Ureter (tissue), 1 donor: ENCODE results near the gene IL13RA1. TPM values are rescaled to one million over a fixed set of nuclear protein-coding genes. Genes with fewer than 3 reads are reported as not detected.
"Not testable (repeated sequence)": the region's sequence is repeated elsewhere in the genome, so short reads cannot be mapped to it uniquely, and the experiment has no call there.

Experiments used
- DNase-seq: peaks from one replicate; pipeline ENCODE4 v3.0.0-alpha.2; 2020; ENCODE audit warnings: low spot score
- total RNA-seq: library from RNA; stranded (reverse); gene quantifications from one replicate; pipeline ENCODE4 v1.2.4, GENCODE V29; 2023
- donor health status: DM: yes; HTN: yes; CAD: no.

The IL13RA1 gene
- 56.0 TPM for total RNA-seq

DNA sequence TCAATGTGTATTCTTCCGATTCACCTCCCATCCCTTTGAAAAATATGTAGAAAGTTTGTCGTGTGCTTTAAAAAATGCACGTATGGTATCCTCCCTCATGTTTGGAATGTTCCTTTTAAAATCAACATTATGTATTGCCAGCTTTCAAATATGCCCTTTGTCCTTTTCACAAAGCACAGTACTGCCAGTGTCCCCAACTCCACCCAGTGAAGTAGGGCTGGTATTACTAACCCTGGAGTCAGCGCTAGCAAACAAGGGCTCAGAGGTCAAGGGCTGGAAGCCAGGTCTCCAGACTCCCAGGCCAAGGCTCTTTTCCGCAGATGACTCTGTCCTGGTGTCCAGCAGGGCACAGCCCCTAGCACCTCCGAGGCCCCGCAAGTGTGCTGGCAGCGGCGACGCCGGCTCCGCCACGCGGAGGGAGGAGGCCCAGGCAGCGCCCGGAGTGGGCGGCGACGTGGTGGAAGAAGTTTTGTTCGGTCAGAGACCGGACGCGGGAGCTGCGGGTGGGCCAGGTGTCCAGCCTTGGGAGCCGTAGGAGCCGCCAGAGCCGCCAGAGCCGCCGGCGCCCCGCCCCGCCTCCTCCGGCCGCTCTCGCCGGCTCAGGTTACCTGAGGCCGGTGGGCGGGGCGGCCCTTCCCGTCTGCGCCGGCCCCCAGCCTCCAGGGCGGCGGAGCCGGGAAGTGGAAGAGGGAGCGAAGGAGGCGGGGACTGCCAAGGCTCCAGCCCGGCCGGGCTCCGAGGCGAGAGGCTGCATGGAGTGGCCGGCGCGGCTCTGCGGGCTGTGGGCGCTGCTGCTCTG, at the start of gene IL13RA1:
IL13RA1 (plus strand) TSS at position 720 of the 799 bp plus-strand sequence; CDS start at position 753, 33 bp downstream.
- peak; percentile 72 for DNase-seq

DNA sequence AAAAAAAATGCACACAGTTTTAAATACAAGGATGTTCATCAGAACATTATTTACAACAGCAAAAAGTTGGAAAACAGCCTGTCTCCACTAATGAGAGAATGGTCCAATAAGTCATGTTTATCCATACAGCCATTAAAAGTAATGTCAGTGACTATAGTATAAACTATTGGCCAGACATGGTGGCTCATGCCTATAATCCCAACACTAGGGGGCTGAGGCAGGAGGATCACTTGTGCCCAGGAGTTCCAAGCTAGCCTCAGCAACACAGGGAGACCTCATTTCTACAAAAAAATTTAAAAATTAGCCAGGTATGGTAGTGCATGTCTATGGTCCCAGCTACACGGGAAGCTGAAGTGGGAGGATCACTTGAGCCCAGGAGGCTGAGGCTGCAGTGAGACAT, 48.1 kb upstream of the IL13RA1 start:
- no peak for DNase-seq

DNA sequence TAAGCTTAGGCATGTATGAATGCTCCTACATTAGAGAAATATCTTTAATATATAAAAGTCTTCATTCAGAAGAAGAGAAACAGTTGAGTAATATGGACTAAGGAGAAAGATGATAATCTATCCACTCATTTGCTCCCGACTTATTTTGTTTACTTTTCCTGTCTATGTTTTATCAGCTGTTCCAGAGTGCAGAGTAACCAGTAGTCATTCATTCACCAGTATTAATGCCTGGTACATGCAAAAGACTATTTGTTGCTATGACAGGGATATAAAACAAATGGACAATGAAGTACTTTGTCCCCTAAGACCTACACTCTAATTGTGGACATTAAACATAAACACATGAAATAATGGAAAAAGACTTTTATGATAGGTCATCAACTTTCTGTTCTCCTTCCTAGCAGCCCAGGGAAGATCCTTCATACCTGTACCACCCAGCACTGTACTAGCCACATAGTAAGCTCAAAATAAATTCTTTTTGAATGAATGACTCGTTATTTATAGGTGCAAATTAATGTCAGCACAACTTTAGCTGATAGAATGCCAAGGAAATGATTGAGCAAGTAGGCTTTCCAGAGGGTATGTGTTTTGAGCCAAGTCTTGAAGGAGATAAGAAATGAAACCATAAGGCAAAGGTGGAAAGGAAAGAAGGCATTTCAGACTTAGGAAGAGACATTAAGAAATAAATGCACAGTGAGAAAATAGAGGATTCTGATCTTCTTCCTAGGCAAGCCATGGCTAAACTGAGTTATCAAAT, 45.0 kb upstream of the IL13RA1 start:
- no peak for DNase-seq

DNA sequence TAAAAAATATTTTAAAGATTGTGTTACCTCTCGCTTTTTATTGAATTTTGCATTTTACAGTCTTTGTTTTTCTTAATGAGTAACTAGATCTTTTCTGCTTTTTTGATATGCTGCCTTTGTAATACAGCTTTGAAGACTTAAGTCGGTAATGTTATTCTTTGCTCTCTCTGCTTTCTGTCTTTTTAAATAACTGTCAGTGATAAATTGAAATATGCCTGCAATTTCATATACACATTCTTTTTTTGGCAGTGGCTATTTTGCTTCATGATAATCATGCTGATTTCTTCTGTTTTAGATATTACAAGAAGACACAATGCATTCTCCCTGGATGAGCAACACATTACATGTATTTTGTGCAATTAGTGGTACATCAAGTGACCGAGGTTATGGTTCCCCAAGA, 42.0 kb upstream of the IL13RA1 start:
- no peak for DNase-seq

DNA sequence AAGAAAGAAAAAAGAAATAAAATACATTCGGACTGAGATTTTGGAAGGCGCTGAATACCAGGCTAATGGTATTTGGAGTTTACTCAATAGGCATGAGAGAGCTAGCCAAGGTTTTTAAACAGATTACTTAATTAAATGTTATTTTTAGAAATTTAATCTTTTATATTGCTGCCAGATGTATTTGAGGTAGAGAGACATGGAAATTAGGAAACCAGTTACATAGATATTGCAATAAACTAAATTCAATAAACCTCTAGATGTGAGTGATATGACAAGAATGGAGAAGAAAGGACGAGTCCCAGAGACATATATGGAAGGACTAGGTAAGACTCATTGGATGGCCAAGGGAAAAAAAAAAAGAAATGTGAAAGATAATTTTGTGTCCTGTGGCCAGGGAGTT, 38.5 kb upstream of the IL13RA1 start:
- DNase-seq, result no peak

DNA sequence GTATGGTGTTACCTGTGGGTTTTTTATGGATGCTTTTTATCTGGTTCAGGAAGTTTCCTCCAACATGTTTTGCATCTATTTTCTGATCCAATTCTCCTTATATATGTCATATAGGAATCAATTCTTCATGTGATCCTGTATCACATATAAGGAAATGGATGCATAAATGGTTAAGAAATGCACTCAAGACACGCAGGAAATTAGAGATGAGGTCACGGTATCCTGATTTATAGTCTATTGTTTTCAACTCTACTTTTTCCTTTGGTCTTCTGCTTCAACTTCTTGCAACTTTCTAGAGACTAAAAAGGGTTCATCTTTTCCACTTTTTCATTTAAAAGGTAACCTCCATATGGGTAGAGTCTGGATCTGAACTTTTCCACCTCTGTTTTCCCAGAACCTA, 33.6 kb upstream of the IL13RA1 start:
- no peak for DNase-seq

DNA sequence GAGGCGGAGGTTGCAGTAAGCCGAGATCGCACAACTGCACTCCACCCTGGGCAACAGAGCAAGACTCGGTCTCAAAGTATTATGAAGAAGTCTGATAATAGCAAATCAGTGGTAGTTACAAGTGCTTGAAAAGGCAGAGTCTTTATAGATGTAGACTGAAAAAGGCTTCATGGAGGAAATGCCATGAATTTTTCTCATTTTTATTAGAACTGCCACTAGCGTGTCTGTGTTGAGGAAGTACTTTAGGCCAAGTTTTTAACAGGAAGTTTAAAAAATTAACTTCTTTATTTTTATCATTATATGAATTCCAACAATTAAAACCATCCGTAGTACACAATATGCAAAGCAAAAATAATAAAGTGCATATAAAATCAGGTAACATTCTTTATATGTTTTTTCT, 32.8 kb upstream of the IL13RA1 start:
- no peak for DNase-seq

DNA sequence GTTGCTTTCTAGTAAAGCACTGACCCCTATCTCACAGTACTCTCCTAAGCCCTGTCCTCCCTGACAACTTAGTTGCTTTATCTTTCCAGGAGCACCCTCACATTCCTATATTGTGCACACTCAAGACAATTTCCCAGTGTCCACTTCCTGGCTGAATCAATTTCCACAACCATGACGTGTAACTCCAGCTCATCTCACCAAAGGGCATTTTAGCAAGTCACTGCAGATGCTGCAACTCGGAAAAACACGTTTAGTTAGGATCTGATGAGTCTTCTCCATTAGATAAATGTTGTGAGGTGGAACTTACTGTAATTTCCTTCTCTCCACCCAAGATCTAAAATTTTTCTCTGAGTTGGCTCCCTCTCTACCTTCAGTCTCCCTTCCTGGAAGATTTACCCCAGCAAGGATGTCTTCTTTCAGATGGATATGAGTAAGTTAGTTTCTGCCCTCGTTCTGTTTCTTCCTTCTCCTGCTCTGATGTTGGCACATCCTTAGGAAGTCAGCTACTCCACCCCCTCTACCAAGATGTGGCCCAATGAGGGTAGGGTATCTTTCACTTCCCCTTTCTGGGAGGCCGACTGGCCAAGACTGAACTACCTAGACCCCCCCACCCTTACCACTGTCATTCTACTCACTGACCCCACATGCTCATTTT, 28.8 kb upstream of the IL13RA1 start:
- no peak for DNase-seq

DNA sequence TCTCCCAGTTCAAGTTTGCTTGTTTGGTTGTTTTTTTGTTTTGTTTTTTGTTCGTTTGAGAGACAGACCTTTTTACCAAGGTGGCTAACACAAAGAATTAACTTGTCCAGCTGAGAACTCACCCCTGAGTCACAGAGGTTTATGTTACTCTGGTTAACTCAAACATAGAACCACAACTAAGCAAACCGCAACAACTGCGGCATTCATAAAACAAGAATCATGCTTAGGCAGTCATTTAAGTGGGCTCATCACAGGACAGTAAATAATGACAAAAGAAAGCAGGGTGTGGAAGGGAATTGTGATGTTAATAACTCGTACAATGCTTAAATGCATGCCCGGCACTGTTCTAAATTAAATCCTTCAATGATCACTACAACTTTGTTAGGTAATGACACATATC, 24.7 kb upstream of the IL13RA1 start:
- no peak for DNase-seq

DNA sequence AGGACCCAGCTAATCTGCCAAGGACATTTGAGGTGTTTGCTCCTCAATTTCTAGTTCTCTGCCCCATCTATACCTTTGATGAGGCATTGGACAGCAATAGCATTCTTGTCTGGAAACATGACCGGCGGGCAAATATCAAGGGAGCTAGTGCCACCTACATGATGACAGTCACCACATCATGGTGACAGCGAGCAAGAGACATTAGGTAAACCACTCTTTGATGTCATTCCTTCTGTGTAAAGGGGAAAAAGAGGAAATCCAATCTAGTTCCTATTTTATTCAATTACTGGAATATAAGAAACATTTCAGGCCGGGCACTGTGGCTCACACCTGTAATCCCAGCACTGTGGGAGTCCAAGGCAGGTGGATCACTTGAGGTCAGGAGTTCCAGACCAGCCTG, 20.7 kb upstream of the IL13RA1 start:
- no peak for DNase-seq

DNA sequence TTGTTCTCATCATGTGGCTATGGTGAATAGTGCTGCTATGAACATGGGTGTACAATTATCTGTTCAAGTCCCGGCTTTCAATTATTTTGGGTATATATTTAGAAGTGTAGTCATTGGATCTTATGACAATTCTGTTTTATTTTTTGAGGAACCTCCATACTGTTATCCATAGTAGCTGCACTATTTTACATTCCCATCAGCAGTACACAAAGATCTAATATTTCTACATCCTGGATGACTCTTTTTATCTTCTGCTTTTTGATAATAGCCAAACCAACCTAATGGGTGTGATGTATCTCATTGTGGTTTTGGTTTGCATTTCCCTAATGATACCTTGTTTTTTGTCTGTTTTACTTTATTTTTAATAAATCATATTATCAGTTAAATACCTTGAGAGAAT, 12.9 kb upstream of the IL13RA1 start:
- no peak for DNase-seq

DNA sequence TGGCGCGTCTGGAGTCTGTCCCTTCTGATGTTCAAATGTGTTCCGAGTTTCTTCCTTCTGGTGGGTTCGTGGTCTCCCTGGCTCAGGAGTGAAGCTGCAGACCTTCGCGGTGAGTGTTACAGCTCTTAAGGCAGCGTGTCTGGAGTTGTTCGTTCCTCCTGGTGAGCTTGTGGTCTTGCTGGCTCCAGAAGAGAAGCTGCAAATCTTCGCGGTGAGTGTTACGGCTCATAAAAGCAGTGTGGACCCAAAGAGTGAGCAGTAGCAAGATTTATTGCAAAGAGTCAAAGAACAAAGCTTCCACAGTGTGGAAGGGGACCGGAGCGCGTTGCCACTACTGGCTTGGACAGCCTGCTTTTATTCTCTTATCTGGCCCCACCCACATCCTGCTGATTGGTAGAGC, 11.5 kb upstream of the IL13RA1 start:
- not testable (repeated sequence) for DNase-seq

DNA sequence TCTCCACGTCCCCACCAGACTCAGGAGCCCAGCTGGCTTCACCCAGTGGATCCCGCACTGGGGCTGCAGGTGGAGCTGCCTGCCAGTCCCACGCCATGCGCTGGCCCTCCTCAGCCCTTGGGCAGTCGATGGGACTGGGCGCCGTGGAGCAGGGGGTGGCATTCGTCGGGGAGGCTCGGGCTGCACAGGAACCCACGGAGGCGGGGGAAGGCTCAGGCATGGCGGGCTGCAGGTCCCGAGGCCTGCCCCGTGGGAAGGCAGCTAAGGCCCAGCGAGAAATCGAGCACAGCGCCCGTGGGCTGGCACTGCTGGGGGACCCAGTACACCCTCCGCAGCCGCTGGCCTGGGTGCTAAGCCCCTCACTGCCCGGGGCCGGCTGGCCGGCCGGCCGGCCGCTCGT, 10.6 kb upstream of the IL13RA1 start:
- not testable (repeated sequence) for DNase-seq

DNA sequence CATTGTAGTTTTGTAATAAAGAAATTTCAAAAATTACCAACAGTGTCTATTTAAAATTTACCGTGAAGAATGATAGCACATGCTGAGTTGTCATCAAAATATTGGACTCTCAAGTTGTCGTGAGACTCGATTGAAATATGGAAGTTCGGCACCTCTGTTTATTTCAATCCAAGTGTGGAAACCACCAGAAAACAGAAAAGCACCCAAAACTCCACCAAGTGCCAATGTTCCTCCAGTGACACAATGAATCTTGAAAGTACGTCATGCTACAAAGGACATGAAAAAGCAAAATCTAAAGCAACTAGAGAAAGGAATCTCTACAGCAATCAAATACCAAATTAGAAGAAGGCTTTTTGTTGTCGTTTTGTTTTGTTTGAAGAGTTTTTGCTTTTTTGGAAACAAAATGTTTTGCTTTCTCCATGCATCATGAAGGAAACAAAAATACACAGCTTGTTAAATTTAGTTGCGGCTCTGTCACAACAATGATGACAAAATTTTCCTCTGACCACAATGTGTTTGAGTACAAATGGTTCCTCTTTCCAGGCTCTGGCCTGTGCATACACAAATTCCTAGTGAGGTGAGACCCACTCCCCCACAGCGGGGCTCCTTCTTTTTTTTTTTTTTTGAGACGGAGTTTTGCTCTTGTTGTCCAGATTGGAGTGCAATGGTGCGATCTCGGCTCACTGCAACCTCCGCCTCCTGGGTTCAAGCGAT, 9.6 kb upstream of the IL13RA1 start:
- no peak for DNase-seq

DNA sequence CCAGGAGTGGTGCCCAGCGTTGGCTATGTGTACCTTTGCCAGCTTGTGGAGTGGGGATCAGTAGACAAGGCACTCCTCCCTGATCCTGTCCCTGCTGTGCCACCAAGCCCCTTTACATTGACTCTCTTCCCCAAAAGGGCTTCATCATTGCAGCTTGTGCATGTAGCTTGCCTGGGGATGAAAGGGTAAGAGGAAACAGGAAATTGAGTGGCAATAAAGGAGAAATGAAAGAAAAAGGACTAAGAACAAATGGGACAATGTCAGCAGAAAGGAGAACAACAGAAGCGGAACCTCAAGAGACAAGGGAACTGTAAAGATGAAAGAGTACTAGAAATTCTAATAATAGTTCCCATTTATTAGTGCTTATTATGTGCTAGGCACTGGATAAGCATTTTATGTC, 8.7 kb upstream of the IL13RA1 start:
- DNase-seq, result no peak

DNA sequence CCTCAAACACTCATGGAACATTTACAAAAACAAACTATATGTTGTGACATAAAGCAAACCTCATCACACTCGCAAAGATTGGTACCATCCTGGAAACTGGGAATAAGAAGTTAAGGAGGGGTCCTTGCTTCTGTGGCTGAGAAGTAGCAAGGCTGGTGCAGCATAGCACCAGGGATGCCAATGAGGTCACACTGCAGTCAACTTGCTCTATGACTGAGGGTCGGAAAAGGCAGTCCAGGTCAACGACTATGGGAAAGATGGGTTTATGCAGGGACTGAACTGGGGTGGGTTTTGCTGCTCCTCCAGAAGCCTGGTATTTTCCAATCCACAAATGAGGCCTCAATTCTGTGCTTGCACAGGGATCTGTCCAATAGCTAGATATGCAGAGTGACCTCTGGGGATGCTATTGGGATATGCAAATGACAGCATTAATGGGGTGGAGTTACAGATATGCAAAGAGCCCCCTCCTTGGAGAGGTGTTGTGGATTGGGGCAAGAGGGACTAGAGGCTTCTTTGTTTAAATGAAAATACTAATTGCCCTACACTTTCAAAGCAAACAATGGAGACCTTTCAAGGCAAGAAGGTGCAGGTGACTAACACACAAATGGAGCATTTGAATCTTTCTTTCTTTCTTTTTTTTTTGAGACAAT, 7.2 kb upstream of the IL13RA1 start:
- DNase-seq, result no peak

DNA sequence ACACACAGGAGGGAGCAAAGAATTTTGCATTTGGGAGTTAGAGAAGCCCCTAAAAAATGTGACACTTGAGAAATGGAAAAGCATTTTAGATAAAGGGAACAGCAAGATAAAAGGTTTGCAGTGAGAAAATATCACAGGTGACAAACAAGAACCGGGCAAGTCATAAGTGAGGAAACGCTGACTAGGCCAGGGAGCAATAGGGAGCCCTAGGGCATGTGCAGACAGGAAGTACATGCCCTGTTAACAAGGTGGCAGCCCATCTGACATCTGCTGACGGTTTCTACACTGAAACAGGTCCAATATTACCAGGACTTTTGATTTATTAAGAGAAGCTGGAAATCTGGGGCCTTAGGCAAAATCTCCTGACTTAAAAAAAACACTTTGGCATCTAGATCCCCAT, 4.0 kb upstream of the IL13RA1 start:
- no peak for DNase-seq

DNA sequence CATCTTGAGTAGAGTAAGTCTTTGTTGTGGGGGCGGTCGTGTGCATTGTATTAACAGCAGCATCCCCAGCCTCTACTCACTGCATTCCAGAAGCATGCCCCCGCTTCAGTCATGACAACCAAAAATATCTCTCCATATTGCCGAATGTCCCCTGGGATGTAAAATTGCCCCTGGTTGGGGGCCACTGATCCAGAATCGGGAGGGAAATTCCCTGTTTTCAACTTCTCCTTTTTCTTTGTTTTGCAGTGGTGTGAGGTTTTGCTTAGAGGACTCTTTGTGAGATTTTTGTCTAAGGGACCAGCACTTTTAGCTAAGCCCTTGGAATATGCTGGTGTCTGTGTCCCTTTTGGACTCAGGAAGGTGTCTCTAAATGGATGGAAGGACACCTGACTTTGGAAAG, 3.0 kb upstream of the IL13RA1 start:
- DNase-seq, result no peak

DNA sequence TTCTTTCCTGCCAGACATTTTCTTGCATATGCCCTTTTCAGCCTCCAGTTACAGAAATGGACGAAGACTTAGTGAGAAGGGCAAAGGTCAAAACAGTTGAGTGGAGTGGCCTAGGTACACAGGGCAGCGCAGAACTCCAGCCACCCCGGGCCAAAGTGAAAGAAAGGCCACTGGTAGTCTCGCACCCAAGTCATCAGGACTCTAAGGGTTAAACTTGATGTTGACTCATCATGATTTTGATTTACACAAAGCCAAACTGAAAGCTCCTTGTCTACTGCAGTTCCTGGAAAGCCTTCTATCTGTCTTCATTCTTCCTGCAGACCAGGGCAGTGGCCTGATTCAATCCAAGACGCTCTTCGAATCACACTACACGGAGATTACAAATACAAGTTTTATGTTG, 2.6 kb upstream of the IL13RA1 start:
- no peak for DNase-seq

DNA sequence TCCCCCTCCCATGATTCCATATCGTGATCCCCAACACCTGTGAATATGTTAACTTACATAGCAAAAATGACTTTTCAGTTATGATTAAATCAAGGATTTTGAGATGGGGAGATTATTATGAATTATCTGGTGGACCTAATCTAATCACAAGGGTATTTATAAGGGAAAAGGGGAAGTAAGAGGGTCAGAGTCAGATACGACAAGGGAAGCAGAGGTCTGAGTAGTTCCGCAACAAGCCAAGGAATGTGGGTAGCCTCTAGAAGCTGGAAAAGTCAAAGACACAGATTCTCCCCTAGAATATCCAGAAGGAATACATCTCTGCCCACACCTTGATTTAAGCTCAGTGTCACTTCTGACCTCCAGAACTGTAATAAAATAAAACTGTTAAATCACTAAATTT, 1.0 kb upstream of the IL13RA1 start:
- DNase-seq, result no peak

DNA sequence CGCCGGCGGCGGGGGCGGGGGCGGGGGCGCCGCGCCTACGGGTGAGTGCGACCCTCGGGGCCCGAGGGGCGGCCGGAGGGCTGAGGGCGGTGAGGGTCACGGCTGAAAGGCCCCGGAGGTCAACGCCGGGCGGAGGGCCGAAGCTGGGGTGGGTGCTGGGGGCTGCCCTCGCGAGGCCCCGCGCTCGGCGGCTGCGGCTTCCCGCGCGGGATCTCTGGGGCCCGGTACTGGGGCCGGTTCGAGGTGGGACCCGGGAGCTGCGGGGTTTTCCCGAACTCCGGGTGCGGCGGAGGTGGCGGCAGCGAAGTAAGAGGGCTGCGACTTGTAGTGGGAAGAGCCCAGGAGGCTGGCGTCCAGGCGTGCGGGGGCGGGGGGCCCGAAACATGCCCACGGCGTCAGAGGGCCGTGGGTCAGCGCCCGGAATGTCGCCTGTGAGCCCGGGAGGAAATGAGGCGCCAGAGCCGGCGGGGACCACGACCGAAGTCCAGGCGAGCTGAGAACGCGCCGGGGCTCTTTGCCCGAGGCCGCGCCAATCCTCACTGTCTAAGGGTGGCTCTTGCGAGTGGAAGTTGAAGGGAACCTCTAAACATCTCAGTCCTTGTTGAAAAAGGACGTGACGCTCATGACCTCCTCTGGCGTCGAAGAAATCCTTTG, 407 bp downstream of the IL13RA1 start:
- DNase-seq, result no peak
